PC-9 (cell line): ENCODE results near the gene SLC48A1. TPM values are rescaled to one million over a fixed set of nuclear protein-coding genes. Genes with fewer than 3 reads are reported as not detected.
"Not testable (repeated sequence)": the region's sequence is repeated elsewhere in the genome, so short reads cannot be mapped to it uniquely, and the experiment has no call there.

Experiments used
- BruUV-seq: library from RNA; stranded (reverse); fragments of 400-500 nt; replicated peaks from 2 replicates; lab custom pipeline; 2021; lab: Mats Ljungman, UMichigan
- CTCF ChIA-PET: fragments of 300-600 bp; sonication (Branson Sonifier 250); formaldehyde crosslinking; loops from one replicate; lab custom pipeline; 2022; ENCODE audit warnings: antibody characterized with exemption; lab: Charles Lee
- POLR2A ChIA-PET: fragments of 300-600 bp; sonication (Branson Sonifier 250); formaldehyde crosslinking; loops from one replicate; lab custom pipeline; 2022; ENCODE audit warnings: antibody characterized with exemption; ENCODE audit not compliant: unreplicated experiment; lab: Charles Lee
- DNase-seq, 2 experiments: peaks; one replicate each; pipeline versions ENCODE4 v3.0.0 to v3.0.0-alpha.2; 2015 to 2022; ENCODE audit warnings: mixed read lengths in 1 of 2
- H2AFZ ChIP-seq: fragments of 200-600 bp; sonication (generic); 2 replicates; pipeline ENCODE4 v1.8.1; 2017; ENCODE audit warnings: antibody characterized with exemption
- H3F3A ChIP-seq: fragments of 200-600 bp; sonication (generic); 2 replicates; pipeline ENCODE4 v1.8.1; 2017; ENCODE audit warnings: antibody characterized with exemption, mild to moderate bottlenecking, low read depth; ENCODE audit not compliant: insufficient read depth
- H3K27ac ChIP-seq: fragments of 200-600 bp; sonication (generic); 2 replicates; pipeline ENCODE4 v1.6.1; 2016; ENCODE audit warnings: mixed run types
- H3K27me3 ChIP-seq: fragments of 200-600 bp; sonication (generic); 2 replicates; pipeline ENCODE4 v1.6.1; 2016; ENCODE audit warnings: low read depth, mixed run types; ENCODE audit not compliant: insufficient read depth
- H3K36me3 ChIP-seq: fragments of 200-600 bp; sonication (generic); 2 replicates; pipeline ENCODE4 v1.6.1; 2016; ENCODE audit warnings: low read depth, mixed run types
- H3K4me1 ChIP-seq: fragments of 200-600 bp; sonication (generic); replicated peaks from 2 replicates; pipeline ENCODE4 v1.6.1; 2016; ENCODE audit warnings: mixed run types; ENCODE audit not compliant: insufficient read depth
- H3K4me2 ChIP-seq: fragments of 200-600 bp; sonication (generic); 2 replicates; pipeline ENCODE4 v1.6.1; 2017; ENCODE audit warnings: mixed run types
- H3K4me3 ChIP-seq: fragments of 200-600 bp; sonication (generic); 2 replicates; pipeline ENCODE4 v1.6.1; 2016; ENCODE audit warnings: mixed run types
- H3K79me2 ChIP-seq: fragments of 200-600 bp; sonication (generic); 2 replicates; pipeline ENCODE4 v1.6.1; 2017; ENCODE audit warnings: low read depth, mixed run types
- H3K9me2 ChIP-seq: fragments of 200-600 bp; sonication (generic); 2 replicates; pipeline ENCODE4 v1.8.1; 2017; ENCODE audit warnings: mild to moderate bottlenecking; ENCODE audit not compliant: insufficient read depth
- H3K9me3 ChIP-seq: fragments of 200-600 bp; sonication (generic); 2 replicates; pipeline ENCODE4 v1.8.1; 2016; ENCODE audit warnings: low read depth; ENCODE audit not compliant: insufficient read depth
- H4K20me1 ChIP-seq: fragments of 200-600 bp; sonication (generic); 2 replicates; pipeline ENCODE4 v1.8.1; 2017; ENCODE audit not compliant: insufficient read depth
- EZH2 ChIP-seq: fragments of 200-600 bp; sonication (generic); IDR thresholded peaks from 2 replicates; pipeline ENCODE4 v1.8.0; 2017; ENCODE audit warnings: antibody characterized with exemption, low read depth
- intact Hi-C: fragments of 100-400 bp; cut with micrococcal nuclease; formaldehyde crosslinking; loops from one replicate; pipeline ENCODE4 v1.10.0; 2022; ENCODE audit not compliant: unreplicated experiment
- total RNA-seq: library from RNA; stranded (reverse); gene quantifications from 2 replicates; pipeline ENCODE4 v1.2.3, GENCODE V29; 2021
- TF ChIP-seq, protein P1 (sequence below): fragments of 200-600 bp; sonication (generic); conservative IDR thresholded peaks from 2 replicates; pipeline ENCODE4 v1.6.1; 2017; ENCODE audit warnings: mixed run types, antibody characterized with exemption, mild to moderate bottlenecking, moderate library complexity

Gene SLC48A1
- total RNA-seq, 1 experiment from 2014 or later, result 108 TPM

DNA sequence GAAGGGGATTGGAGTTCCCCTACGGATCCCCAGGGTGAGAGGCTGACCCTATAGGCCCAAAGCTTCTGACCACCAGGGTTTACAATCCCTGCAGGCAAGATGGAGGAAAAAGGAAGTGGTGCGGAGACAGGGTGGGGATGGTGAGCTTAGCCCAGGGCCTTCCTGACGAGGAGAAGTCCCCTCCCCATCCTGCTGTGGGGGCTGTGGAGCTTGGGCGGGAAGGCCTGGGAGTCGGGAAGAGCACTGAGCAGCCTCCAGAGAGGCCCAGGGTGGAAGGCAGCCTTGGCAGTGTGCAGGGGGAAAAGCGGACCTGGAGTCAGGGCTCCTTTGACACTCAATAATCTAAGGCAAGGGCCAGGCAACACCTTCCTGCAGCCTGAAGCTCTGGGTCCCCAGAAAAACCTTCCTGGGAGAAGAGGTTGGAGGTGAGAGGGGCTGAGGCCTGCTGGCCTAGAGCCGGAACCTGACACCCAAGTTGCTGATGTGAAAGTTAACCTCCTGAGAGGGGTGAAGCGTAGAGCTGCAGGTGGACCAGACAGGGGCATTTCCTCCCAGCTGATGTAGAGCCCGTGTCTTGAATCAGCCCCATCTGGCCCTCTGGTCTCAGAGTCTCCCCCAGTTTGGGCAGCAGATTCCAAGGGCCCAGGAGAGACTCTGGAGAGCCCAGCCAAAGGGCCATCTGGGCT lies 40.6 kb downstream of the SLC48A1 start:
- Histone ChIP-seq H3K9me2 (no peaks in the 10 kb centered on the region), H3K4me1 (peaks cover 65% of the 10 kb centered on the region), H3K36me3 (peaks cover 7% of the 10 kb centered on the region; the same call in 1 of the 2 replicates), H4K20me1 (peaks cover 23% of the 10 kb centered on the region; the same call in 1 of the 2 replicates), H2AFZ (0 out of 2 replicates have a peak overlapping the region, but pooled peaks have one; percentile 18), H3K27me3 (no peaks in the 10 kb centered on the region), H3F3A (peaks cover 27% of the 10 kb centered on the region; the same call in 1 of the 2 replicates), H3K79me2 (peaks cover 95% of the 10 kb centered on the region), H3K4me3 (peak overlapping the region; percentile 40; the same call in 1 of the 2 replicates), H3K4me2 (peak overlapping the region; percentile 87), H3K9me3 (no peaks in the 10 kb centered on the region), H3K27ac (peak overlapping the region; percentile 60)
- DNase-seq, result no peak
- BruUV-seq, result no TSS peak
- CTCF ChIA-PET, result interaction anchor here (0.7 to 2.3 kb wide), 4 partner anchors 11 to 88 kb away, joined by 3 to 13 read pairs (median 6); partner anchors contain the start of gene ENDOU
- TF ChIP-seq, protein P1, sequence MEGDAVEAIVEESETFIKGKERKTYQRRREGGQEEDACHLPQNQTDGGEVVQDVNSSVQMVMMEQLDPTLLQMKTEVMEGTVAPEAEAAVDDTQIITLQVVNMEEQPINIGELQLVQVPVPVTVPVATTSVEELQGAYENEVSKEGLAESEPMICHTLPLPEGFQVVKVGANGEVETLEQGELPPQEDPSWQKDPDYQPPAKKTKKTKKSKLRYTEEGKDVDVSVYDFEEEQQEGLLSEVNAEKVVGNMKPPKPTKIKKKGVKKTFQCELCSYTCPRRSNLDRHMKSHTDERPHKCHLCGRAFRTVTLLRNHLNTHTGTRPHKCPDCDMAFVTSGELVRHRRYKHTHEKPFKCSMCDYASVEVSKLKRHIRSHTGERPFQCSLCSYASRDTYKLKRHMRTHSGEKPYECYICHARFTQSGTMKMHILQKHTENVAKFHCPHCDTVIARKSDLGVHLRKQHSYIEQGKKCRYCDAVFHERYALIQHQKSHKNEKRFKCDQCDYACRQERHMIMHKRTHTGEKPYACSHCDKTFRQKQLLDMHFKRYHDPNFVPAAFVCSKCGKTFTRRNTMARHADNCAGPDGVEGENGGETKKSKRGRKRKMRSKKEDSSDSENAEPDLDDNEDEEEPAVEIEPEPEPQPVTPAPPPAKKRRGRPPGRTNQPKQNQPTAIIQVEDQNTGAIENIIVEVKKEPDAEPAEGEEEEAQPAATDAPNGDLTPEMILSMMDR, result no peak
- TF ChIP-seq EZH2, result no peak
- POLR2A ChIA-PET, result interaction anchor here (0.6 to 1.0 kb wide), 3 partner anchors 15 to 56 kb away, joined by 4 to 18 read pairs (median 6); no protein-coding TSS in a partner anchor
- intact Hi-C loops, result no loop called here

DNA sequence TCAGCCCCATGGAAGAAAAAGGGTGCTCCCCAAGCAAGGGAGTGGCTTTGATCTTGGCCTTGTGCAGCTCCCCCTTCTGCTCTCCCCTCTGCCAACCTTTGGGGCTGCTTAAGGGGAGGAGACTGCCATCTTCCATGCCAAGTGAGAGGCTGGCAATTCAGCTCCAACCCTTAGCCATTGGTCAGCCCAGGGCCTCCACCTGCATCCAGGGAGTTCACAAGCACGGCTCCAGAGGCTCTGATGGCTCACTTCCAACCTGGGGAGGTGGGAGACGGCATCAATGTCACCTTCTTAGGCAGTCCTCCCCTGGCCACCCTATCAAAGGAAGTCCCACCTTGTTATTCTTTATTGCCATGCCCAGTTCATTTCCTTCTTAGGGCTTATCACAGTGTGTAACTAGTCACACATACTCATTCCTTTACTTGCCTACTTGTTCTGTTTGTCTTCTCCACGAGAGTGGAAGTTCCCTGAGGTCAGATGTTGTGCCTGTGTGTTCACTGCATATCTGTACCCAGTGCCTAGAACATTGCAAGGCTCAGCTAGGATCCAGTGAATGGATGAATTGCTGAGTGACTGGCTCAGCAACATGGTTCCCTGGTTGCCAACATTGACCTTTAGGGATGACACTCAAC lies 41.6 kb downstream of the SLC48A1 start:
- TF ChIP-seq, protein P1, result no peak
- TF ChIP-seq EZH2, result no peak
- peak overlapping the region; percentile 87 for H3K4me2 ChIP-seq
- ChIA-PET CTCF (no interaction called here), POLR2A (no interaction called here)
- no peak for DNase-seq
- peaks cover 18% of the 10 kb centered on the region; the same call in 1 of the 2 replicates for H4K20me1 ChIP-seq
- peaks cover 7% of the 10 kb centered on the region; the same call in 1 of the 2 replicates for H3K36me3 ChIP-seq
- no peaks in the 10 kb centered on the region for H3K9me2 ChIP-seq
- peak overlapping the region; percentile 60; the same call in 1 of the 2 replicates for H3K27ac ChIP-seq
- BruUV-seq, result no TSS peak
- peaks cover 94% of the 10 kb centered on the region for H3K79me2 ChIP-seq
- no peak overlapping the region for H2AFZ ChIP-seq
- peaks cover 27% of the 10 kb centered on the region; the same call in 1 of the 2 replicates for H3F3A ChIP-seq
- intact Hi-C loops, result no loop called here
- no peak overlapping the region for H3K4me3 ChIP-seq
- no peaks in the 10 kb centered on the region for H3K9me3 ChIP-seq
- no peaks in the 10 kb centered on the region for H3K27me3 ChIP-seq
- peaks cover 66% of the 10 kb centered on the region for H3K4me1 ChIP-seq

DNA sequence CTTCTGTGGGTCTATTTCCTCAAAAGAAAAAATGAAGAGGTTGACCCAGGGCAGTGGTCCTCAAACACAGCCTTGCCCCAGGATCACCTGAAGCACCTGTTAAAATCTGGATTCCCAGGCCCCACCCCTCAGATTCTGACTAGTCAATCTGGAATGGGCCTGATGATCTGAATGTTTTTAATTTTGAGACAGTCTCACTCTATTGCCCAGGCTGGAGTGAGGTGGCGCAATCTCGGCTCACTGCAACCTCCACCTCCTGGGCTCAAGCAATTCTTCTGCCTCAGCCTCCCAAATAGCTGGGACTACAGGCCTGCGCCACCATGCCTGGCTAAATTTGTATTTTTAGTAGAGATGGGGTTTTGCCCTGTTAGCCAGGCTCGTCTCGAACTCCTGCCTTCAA lies 42.4 kb downstream of the SLC48A1 start:
- H3K4me2 ChIP-seq, H3K9me2 ChIP-seq, H3K27me3 ChIP-seq, H3K36me3 ChIP-seq, BruUV-seq, intact Hi-C loops, DNase-seq, POLR2A ChIA-PET, H3K9me3 ChIP-seq, H3K27ac ChIP-seq, H3K4me3 ChIP-seq, CTCF ChIA-PET, H2AFZ ChIP-seq: not testable (repeated sequence)
- Histone ChIP-seq H3K4me1 (peaks cover 66% of the 10 kb centered on the region), H4K20me1 (peaks cover 18% of the 10 kb centered on the region; the same call in 1 of the 2 replicates), H3F3A (peaks cover 30% of the 10 kb centered on the region; the same call in 1 of the 2 replicates), H3K79me2 (peaks cover 91% of the 10 kb centered on the region)
